ENCODE results near the gene PRMT3.
"Not testable (repeated sequence)": the region's sequence is repeated elsewhere in the genome, so short reads cannot be mapped to it uniquely, and the experiment has no call there.

Gene PRMT3

DNA sequence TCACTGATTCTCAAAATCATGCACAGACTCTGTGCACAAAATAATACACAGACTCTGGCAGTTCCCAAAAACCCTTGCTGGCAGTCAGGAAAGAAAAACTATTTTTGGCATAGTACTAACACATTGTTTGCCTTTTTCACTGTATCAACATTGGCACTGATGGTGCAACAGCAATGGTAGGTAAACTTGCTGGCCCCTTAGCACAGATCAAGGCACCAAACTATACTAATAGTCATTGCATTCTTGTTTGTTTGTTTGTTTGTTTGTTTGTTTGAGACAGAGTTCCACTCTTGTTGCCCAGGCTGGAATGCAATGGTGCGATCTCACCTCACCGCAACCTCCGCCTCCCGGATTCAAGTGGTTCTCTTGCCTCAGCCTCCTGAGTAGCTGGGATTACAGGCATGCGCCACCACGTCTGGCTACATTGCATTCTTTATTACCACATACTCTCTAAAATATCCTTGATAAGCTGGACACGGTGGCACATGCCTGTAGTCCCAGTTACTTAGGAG lies 130.9 kb downstream of the PRMT3 start:
- no peak for DNase-seq

DNA sequence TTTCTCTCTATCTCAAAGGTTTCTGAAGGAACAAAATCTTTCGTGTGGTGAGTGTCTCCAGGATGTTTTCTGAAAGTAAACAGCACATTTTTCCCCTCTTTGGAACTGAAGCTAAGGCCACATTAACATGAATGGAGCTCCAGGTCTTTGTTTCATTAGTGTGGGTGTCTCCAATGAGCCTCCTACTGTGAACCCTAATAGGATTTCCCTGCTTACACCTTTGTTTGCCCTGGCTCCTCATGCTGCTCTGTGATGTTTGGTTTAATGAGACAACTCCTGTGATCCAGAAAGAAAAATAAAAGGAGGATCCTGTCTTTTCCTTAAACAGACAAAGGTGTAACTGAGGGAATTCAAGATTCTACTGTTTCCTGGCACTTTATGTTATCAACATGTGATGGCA lies 135.0 kb downstream of the PRMT3 start:
- no peak for DNase-seq

GRCh38 chr11:20529757-20530156 lies 142.2 kb downstream of the PRMT3 start:
- no peak for DNase-seq

GRCh38 chr11:20530942-20531703 lies 143.6 kb downstream of the PRMT3 start:
- no peak for DNase-seq

- no peak for DNase-seq
Measured at GRCh38 chr11:20535271-20535881, 147.9 kb downstream of the PRMT3 start.

GRCh38 chr11:20536365-20536764 lies 148.8 kb downstream of the PRMT3 start:
- DNase-seq, result no peak

DNA sequence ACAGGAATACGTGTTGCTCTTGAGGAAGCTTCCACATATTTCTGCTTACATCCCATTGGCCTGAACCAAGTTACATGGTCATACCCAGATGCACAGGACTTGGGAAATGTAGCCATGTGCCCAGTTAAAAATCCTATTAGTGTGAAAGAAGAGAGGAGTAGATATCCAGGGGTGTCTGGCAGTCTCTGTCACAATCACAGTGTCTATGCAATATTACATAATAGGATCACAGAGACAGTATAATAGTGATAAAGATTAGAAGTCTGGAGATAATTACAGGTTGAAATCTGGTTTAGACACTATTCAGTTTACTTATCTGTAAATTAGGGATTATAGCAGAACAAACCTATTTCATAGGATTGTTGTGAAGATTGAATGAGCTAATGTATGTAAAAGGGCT lies 149.3 kb downstream of the PRMT3 start:
- no peak for DNase-seq

- DNase-seq, result no peak
Measured at GRCh38 chr11:20541503-20541902, 154.0 kb downstream of the PRMT3 start.

DNA sequence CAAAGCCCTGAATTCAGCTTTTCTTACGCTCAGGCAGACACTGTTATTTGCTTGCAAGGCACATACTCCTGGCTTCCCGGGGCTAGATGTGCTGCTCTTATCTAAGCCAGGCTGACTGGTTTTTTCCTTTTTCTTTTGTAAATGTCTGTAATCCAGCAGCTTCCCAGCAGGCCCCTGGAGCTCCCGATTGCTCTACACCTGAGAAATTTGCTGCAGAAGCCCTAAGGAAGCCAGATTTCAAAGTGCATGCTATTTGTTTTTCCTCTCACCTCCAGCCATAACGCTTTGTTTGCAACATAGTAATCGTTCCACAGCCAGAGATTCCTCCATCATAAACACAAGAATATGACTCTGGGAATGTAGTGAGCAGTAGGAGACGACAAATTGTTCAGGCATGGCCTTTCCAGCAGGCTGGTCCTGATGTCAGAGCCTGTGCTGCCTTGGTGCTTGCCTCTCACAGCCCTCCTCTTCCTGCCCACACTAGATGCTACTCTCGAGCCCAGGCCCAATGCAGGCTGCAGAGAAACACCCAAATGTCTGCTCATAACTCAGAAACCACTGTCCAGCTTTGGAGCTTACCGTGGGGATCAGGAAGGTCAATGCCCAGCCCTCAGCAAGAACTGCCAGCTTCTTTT lies 157.2 kb downstream of the PRMT3 start:
- DNase-seq, result no peak

- DNase-seq, result no peak
Measured at GRCh38 chr11:20547411-20547810, 159.9 kb downstream of the PRMT3 start.

DNA sequence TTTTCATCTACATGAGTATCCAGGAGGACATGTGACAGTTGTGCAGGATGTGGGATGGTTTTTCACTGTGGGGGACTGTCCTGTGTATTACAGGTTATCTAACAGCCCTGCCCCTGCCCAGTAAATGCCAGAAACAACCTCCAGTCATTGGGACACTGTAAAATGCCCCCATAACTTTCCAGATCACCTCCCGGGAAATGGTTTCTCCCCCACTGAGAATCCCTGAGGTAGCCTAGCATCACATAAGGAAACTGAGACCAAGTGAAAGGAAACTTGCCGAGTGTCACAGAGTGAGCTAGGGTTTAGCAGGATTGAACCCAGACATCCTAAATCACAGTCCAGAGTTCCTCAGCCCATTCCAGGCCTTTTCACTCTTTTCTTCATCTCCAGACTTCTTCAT lies 163.6 kb downstream of the PRMT3 start:
- DNase-seq, result no peak

GRCh38 chr11:20555783-20556182 lies 168.3 kb downstream of the PRMT3 start:
- no peak for DNase-seq

DNA sequence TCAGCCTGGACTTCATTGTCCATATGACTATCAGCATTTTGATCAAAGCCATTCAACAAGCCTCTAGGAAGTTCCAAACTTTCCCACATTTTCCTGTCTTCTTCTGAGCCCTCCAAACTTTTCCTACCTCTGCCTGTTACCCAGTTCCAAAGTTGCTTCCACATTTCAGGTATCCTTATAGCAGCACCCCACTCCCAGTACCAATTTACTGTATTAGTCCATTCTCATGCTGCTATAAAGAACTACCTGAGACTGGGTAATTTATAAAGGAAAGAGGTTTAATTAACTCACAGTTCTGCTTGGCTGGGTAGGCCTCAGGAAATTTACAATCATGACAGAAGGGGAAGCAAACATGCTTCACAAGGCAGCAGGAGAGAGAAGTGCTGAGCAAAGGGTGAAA lies 168.9 kb downstream of the PRMT3 start:
- DNase-seq, result not testable (repeated sequence)

- DNase-seq, result no peak
Measured at GRCh38 chr11:20558741-20559140, 171.2 kb downstream of the PRMT3 start.
